ENCODE data around the gene NIPA2.
"Not testable (repeated sequence)": the region's sequence is repeated elsewhere in the genome, so short reads cannot be mapped to it uniquely, and the experiment has no call there.

Gene NIPA2

DNA sequence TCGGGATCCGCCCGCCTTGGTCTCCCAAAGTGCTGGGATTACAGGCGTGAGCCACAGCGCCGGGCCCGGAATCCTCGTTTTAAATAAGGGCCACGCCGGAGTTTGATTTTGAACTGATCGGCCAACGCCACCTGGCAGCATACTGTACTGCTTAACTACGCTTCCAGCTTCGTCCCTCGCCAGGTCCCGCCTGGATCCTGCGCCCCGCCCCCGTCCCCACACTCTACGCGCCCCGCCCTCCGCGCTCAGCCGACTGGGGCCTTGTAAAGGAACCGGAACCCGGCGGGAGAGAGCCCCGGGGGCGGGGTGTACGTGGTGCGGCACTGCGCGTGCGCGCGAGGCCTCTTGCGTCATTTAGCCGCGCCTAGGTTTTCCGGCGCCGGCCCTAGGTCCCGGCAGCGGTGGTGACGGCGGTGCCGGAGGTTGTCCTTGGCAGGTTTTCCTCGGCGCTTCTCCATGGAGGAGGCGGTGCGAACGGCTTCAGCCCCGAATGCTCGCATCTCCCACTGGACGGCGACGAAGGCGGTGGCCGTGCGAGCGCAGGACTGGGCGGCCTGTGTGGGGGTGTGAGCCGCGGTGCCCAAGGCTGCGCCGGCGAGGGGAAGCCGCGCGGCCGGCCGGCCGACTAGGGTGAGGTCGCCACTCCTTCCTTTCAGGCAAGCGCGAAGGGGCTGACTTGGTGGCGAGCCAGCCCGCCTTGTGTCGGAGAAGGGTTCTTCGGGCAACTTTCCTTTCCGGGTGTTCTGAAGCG is at the start of gene NIPA2:
TSS of gene NIPA2 (plus strand) at position 375 of the 751 bp plus-strand sequence. CDS start 13,066 bp downstream, outside the sequence.
- Histone ChIP-seq H3K4me2 (peak within 1 kb of the TSS; percentile 78 to 99 (median 96)), H3K9me3 (replicated peaks in 1 of 11) (peaks cover 0 to 3% (median 2%) of the 10 kb centered on the region in 11 experiments; a peak in 10 of 22 replicates), H4K20me1 (peaks cover 36 to 49% (median 38%) of the 10 kb centered on the region in 11 experiments; a peak in 21 of 22 replicates), H3K4me3 (peak within 1 kb of the TSS; percentile 81 to 98 (median 89)), H3K36me3 (peaks cover 17 to 33% (median 31%) of the 10 kb centered on the region in 11 experiments), H3K27ac (peak within 1 kb of the TSS; percentile 81 to 97 (median 93)), H3K27me3 (no peaks in the 10 kb centered on the region), H3K4me1 (peaks cover 16 to 32% (median 28%) of the 10 kb centered on the region in 10 experiments), H3K9ac (peak within 1 kb of the TSS; percentile 90 to 97 (median 94))
- TF ChIP-seq Cebpa-rat (IDR thresholded peaks at IDR 0.05) = peak in 6 of 11 experiments; percentile 9 to 57 (median 47); a peak in 5 of 22 replicates

DNA sequence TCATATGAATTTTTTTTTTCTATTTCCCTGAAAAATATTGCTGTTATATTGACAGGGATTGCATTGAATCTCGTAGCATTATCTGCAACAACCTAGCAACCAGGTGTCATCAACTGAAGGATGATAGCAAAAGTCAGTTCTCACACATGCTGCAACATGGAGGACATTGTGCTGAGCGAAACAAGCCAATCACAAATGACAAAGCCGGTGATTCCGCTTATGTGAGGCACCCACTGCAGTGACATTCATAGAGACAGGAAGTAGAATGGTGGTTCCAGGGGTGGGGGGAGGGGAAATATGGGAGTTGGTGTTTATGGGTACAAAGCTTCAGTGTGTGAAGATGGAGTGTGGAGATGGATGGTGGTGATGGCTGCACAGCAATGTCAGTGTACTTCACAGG is 44.4 kb upstream of the NIPA2 start:
- no peak overlapping the region for H3K9ac ChIP-seq
- H3K27me3 ChIP-seq = no peaks in the 10 kb centered on the region
- H3K4me1 ChIP-seq = peaks cover 16 to 56% (median 35%) of the 10 kb centered on the region in 10 experiments
- H3K4me2 ChIP-seq = no peak overlapping the region
- peaks cover 8 to 31% (median 14%) of the 10 kb centered on the region in 11 experiments for H3K9me3 ChIP-seq (replicated peaks in 1 of 11)
- H4K20me1 ChIP-seq = peaks cover 0 to 45% (median 14%) of the 10 kb centered on the region in 11 experiments; a peak in 11 of 22 replicates
- H3K4me3 ChIP-seq = no peak overlapping the region
- peaks cover 0 to 31% (median 17%) of the 10 kb centered on the region in 11 experiments; a peak in 20 of 22 replicates for H3K36me3 ChIP-seq
- TF ChIP-seq Cebpa-rat (IDR thresholded peaks at IDR 0.05) = no peak
- no peak overlapping the region for H3K27ac ChIP-seq

DNA sequence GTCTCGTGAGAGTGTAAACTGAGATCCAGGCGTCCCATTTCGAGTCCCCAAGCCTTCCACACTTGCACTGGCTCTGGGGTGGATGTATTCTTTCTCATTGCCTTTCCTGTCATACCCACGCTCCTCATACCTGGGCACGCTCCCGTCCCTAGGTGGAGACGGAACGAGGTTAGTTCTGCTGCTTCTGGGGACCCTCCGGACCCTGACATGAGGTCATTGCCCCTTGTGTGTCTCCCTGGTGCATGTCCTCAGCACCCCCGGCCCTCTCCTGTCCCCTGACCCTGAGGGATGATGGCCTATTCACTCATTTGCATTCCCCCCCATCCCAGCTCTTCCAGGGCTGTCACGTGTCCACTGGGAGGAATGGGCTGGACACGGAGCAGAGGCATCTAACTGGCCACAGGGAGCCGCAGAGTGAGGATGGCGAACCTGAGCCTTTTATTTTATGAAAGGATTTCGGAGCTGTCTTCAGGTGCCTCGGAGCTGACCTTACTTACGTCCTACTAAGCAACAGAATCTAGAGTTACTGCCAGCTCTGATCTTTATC is 43.8 kb upstream of the NIPA2 start:
- no peak for TF ChIP-seq Cebpa-rat (IDR thresholded peaks at IDR 0.05)
- H3K27me3 ChIP-seq = no peaks in the 10 kb centered on the region
- peak overlapping the region in 1 of 11 experiments; percentile 69; a peak in 1 of 22 replicates for H3K27ac ChIP-seq
- H4K20me1 ChIP-seq = peaks cover 0 to 45% (median 14%) of the 10 kb centered on the region in 11 experiments; a peak in 11 of 22 replicates
- no peak overlapping the region for H3K9ac ChIP-seq
- 0 out of 22 replicates have a peak overlapping the region, but pooled peaks of 1 of the 11 experiments have one; percentile 56 for H3K4me2 ChIP-seq
- peaks cover 2 to 25% (median 7%) of the 10 kb centered on the region in 11 experiments for H3K9me3 ChIP-seq (replicated peaks in 1 of 11)
- no peak overlapping the region for H3K4me3 ChIP-seq
- peaks cover 19 to 58% (median 37%) of the 10 kb centered on the region in 10 experiments for H3K4me1 ChIP-seq
- peaks cover 0 to 25% (median 11%) of the 10 kb centered on the region in 11 experiments; a peak in 18 of 22 replicates for H3K36me3 ChIP-seq

DNA sequence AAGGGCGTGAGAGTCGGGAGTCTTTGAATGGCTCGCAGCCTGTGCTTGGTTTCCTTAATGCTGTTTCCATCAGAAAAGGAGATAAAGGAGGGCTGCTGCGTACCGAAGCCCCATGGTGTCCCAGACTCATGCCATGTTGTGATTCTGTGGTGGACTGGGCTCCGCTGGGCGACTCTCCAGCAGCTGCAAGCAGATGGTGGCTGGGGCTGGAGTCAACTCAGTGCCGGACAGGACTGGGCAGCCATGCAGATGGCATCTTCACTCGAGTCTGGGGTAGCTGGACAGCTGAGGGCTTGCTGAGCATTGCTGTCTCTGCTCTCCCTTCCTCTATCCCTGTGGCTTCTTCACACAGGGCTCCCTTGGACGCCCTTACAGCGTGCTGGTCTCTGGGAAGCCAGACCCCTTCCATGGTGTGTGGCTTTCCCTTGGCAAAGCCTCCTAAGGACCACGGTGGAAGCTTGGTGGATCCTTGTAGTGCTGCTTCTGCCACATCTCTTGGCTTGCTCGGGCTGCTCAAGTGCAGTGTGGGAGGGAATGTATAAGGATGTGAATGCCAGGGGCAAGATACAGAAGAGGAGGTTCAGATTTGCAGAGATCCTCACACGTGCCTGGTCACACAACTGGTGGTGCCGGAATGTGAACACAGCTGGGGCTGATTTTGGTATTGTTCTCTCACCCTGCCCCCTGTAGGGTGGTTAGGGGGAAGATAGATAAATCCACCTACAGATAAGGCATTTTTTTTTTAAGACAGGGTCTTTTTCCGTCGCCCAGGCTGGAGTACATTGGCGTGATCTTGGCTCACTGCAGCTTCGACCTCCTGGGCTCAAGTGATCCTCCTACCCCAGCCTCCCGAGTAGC is 43.0 kb upstream of the NIPA2 start:
- H3K36me3 ChIP-seq = peaks cover 0 to 21% (median 6%) of the 10 kb centered on the region in 11 experiments; a peak in 8 of 22 replicates
- H3K4me1 ChIP-seq = peaks cover 26 to 65% (median 44%) of the 10 kb centered on the region in 10 experiments
- peak overlapping the region in 3 of 11 experiments; percentile 35 to 69 (median 65); a peak in 5 of 22 replicates for H3K27ac ChIP-seq
- peak overlapping the region in 7 of 11 experiments; percentile 12 to 74 (median 72); a peak in 11 of 22 replicates for H3K4me2 ChIP-seq
- peaks cover 0 to 52% (median 13%) of the 10 kb centered on the region in 11 experiments; a peak in 12 of 22 replicates for H4K20me1 ChIP-seq
- no peak overlapping the region for H3K9ac ChIP-seq
- no peak overlapping the region for H3K4me3 ChIP-seq
- H3K9me3 ChIP-seq (replicated peaks in 1 of 11) = peaks cover 0 to 21% (median 0%) of the 10 kb centered on the region in 11 experiments; a peak in 5 of 22 replicates
- no peaks in the 10 kb centered on the region for H3K27me3 ChIP-seq
- TF ChIP-seq Cebpa-rat (IDR thresholded peaks at IDR 0.05) = no peak

DNA sequence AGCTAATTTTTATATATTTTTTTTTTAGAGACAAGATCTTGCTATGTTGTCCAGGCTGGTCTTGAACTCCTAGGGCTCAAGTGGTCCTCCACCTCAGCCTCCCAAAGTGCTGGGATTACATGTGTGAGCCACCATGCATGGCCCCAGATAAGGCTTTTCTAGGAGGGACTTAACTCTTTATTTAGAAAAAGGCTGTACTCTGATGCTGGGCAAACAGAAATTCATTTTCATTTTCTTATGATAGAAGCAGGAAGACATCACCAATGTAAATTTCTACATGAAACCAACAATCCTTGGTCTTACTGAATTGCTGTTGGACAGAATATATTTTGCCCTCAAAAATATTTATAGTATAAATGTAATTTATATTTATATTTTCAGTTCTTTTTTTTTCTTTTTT is 42.4 kb upstream of the NIPA2 start:
- Histone ChIP-seq H3K9ac (peak overlapping the region in 5 of 11 experiments; percentile 35 to 66 (median 61); a peak in 8 of 22 replicates), H3K27me3 (no peaks in the 10 kb centered on the region), H3K9me3 (replicated peaks in 1 of 11) (peaks cover 0 to 21% (median 0%) of the 10 kb centered on the region in 11 experiments; a peak in 3 of 22 replicates), H3K27ac (peak overlapping the region in 9 of 11 experiments; percentile 49 to 77 (median 66); a peak in 16 of 22 replicates), H3K36me3 (peaks cover 0 to 18% (median 6%) of the 10 kb centered on the region in 11 experiments; a peak in 7 of 22 replicates), H3K4me1 (peaks cover 33 to 68% (median 50%) of the 10 kb centered on the region in 10 experiments), H3K4me2 (peak overlapping the region in 9 of 11 experiments; percentile 55 to 74 (median 73); a peak in 18 of 22 replicates), H3K4me3 (no peak overlapping the region), H4K20me1 (peaks cover 0 to 52% (median 9%) of the 10 kb centered on the region in 11 experiments; a peak in 12 of 22 replicates)
- TF ChIP-seq Cebpa-rat (IDR thresholded peaks at IDR 0.05) = no peak

DNA sequence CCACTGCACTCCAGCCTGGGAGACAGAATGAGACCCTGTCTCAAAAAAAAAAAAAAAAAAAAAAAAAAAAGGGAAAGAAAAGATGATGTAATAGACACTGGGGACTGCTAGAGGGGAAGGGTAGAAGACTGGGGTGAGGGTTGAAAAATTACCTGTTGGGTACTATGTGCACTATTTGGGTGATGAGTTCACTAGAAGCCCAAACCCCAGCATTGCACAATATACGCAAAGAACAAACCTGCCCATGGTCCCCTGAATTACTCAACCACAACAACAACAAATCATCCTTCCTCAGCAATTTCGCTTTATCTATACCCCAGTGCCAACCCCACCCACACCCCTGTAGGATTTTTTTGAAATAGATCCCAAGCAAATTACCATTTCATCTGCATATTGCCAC is 38.6 kb upstream of the NIPA2 start:
- no peak overlapping the region for H3K9ac ChIP-seq
- H4K20me1 ChIP-seq = peaks cover 0 to 46% (median 6%) of the 10 kb centered on the region in 11 experiments; a peak in 12 of 22 replicates
- TF ChIP-seq Cebpa-rat (IDR thresholded peaks at IDR 0.05) = peak in 4 of 11 experiments; percentile 16 to 62 (median 42); a peak in 4 of 22 replicates
- peaks cover 0 to 9% (median 0%) of the 10 kb centered on the region in 11 experiments; a peak in 6 of 22 replicates for H3K36me3 ChIP-seq
- peaks cover 29 to 75% (median 63%) of the 10 kb centered on the region in 10 experiments for H3K4me1 ChIP-seq
- no peaks in the 10 kb centered on the region for H3K27me3 ChIP-seq
- H3K4me3 ChIP-seq = no peak overlapping the region
- no peak overlapping the region for H3K27ac ChIP-seq
- H3K4me2 ChIP-seq = peak overlapping the region; percentile 1 to 65 (median 42); a peak in 12 of 22 replicates
- peaks cover 0 to 6% (median 0%) of the 10 kb centered on the region in 11 experiments; a peak in 2 of 22 replicates for H3K9me3 ChIP-seq (replicated peaks in 1 of 11)

DNA sequence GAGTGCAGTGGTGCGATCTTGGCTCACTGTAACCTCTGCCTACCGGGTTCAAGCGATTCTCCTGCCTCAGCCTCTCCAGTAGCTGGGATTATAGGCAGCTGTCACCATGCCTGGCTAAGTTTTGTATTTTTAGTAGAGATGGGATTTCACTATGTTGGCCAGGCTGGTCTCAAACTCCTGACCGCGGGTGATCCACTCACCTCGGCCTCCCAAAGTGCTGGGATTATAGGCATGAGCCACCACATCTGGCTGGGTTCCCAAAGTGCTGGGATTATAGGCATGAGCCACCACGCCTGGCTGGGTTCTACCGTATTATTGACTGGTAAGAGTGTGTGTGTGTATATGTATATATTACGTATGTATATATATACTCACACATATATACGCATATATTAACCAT is 35.5 kb upstream of the NIPA2 start:
- not testable (repeated sequence) for H3K27me3 ChIP-seq; H3K9me3 ChIP-seq (replicated peaks in 1 of 11); H3K4me3 ChIP-seq; H3K9ac ChIP-seq; H3K27ac ChIP-seq
- H3K36me3 ChIP-seq = peaks cover 0 to 17% (median 0%) of the 10 kb centered on the region in 11 experiments; a peak in 5 of 22 replicates
- H3K4me1 ChIP-seq = peaks cover 11 to 54% (median 40%) of the 10 kb centered on the region in 10 experiments; a peak in 19 of 20 replicates
- peak overlapping the region in 6 of 11 experiments; percentile 44 to 68 (median 56); a peak in 6 of 22 replicates for H3K4me2 ChIP-seq
- H4K20me1 ChIP-seq = peaks cover 0 to 48% (median 15%) of the 10 kb centered on the region in 11 experiments; a peak in 11 of 22 replicates
